Frontal cortex (tissue), 4 donors: ENCODE results near the gene ARMC5. TPM values are rescaled to one million over a fixed set of nuclear protein-coding genes. Genes with fewer than 3 reads are reported as not detected.
"Not testable (repeated sequence)": the region's sequence is repeated elsewhere in the genome, so short reads cannot be mapped to it uniquely, and the experiment has no call there.

Source experiments
- DNase-seq, 2 donors: peaks; one replicate each; pipeline ENCODE4 v3.0.0; 2012; ENCODE audit warnings: low spot score in 2 of 2
- FAIRE-seq: peaks from 2 replicates; lab custom pipeline; 2012; peaks lifted over from hg19 to GRCh38; lab: Jason Lieb, UNC
- total RNA-seq: library from RNA; depleted of rRNA; stranded (reverse); fragments of >200 nt; gene quantifications from one replicate; pipeline ENCODE4 v1.2.3, GENCODE V29; 2014
- donor health status: control.
- donor health status: control.
- donor health status: control.

ARMC5 gene
- total RNA-seq, 1 donor from 2014 or later = 10.6 TPM

GRCh38 chr16:31429796-31430195 lies 29.5 kb upstream of the ARMC5 start:
- FAIRE-seq (no peak), DNase-seq (no peak)

- FAIRE-seq (no peak), DNase-seq (no peak)
Observed at GRCh38 chr16:31430380-31431052, 28.8 kb upstream of the ARMC5 start.

GRCh38 chr16:31435341-31436220 lies 23.7 kb upstream of the ARMC5 start:
- DNase-seq (no peak), FAIRE-seq (no peak)

- FAIRE-seq (no peak), DNase-seq (no peak)
Observed at GRCh38 chr16:31436221-31437045, 22.9 kb upstream of the ARMC5 start.

GRCh38 chr16:31438414-31438813 lies 20.9 kb upstream of the ARMC5 start:
- FAIRE-seq (no peak), DNase-seq (no peak)

GRCh38 chr16:31439023-31439422 lies 20.3 kb upstream of the ARMC5 start:
- not testable (repeated sequence) for DNase-seq, FAIRE-seq

GRCh38 chr16:31439519-31439918 lies 19.8 kb upstream of the ARMC5 start:
- DNase-seq (no peak), FAIRE-seq (no peak)

GRCh38 chr16:31440516-31441184 lies 18.7 kb upstream of the ARMC5 start:
- DNase-seq = no peak
- no peak for FAIRE-seq

GRCh38 chr16:31441956-31442355 lies 17.3 kb upstream of the ARMC5 start:
- FAIRE-seq = no peak
- DNase-seq = no peak

- FAIRE-seq, DNase-seq: not testable (repeated sequence)
Observed at GRCh38 chr16:31445931-31446330, 13.4 kb upstream of the ARMC5 start.

- DNase-seq = no peak
- FAIRE-seq = no peak
Observed at GRCh38 chr16:31451201-31451600, 8.1 kb upstream of the ARMC5 start.

- DNase-seq (no peak), FAIRE-seq (no peak)
Observed at GRCh38 chr16:31451681-31452351, 7.5 kb upstream of the ARMC5 start.

- FAIRE-seq = no peak
- DNase-seq = no peak
Observed at GRCh38 chr16:31452631-31453106, 6.6 kb upstream of the ARMC5 start.

GRCh38 chr16:31453255-31454204 lies 5.8 kb upstream of the ARMC5 start:
- FAIRE-seq = no peak
- DNase-seq = no peak

- no peak for DNase-seq
- FAIRE-seq = no peak
Observed at GRCh38 chr16:31455601-31456314, 3.5 kb upstream of the ARMC5 start.

- DNase-seq = no peak
- no peak for FAIRE-seq
Observed at GRCh38 chr16:31456988-31457360, 2.3 kb upstream of the ARMC5 start.

- DNase-seq (no peak), FAIRE-seq (no peak)
Observed at GRCh38 chr16:31458073-31458843, 1.0 kb upstream of the ARMC5 start.
